ENCODE data around the gene BUB1. TPM values are rescaled to one million over a fixed set of nuclear protein-coding genes. Genes with fewer than 3 reads are reported as not detected.

The BUB1 gene
- total RNA-seq, 1 experiment from 2014 or later: 80.2 TPM

GRCh38 chr2:110679865-110680264 is 2.0 kb upstream of the BUB1 start:
- ChIA-PET CTCF (interaction anchor here (0.6 kb wide), 1 partner anchor 34 kb away, joined by 3 read pairs; no protein-coding TSS in a partner anchor), RAD21 (ENCODE audit: low non-redundant PET in 1 of 2, low total read pairs in 2 of 2, uncharacterized antibody in 2 of 2, unreplicated experiment in 2 of 2) (no interaction called here), POLR2A (no interaction called here)
- Histone ChIP-seq H3K4me3 (replicated peaks in 1 of 2; ENCODE audit: low read depth in 1 of 2, low read length in 2 of 2) (no peak overlapping the region), H3K4me1 (ENCODE audit: control insufficient read depth in 1 of 2, insufficient read depth in 2 of 2, low read length in 2 of 2) (peaks cover 20 to 30% of the 10 kb centered on the region in 2 experiments), H3K4me2 (ENCODE audit: low read length) (no peak overlapping the region), H3K27ac (ENCODE audit: low read depth, low read length) (no peak overlapping the region), H3K9me2 (ENCODE audit: insufficient read depth) (no peaks in the 10 kb centered on the region), H3K79me2 (ENCODE audit: insufficient read depth, low read length) (peaks cover 30% of the 10 kb centered on the region), H3K9ac (ENCODE audit: low read length) (no peak overlapping the region), H3K9me3 (ENCODE audit: control insufficient read depth in 1 of 2, insufficient read depth in 1 of 2, low read depth in 1 of 2, low read length in 2 of 2) (no peaks in the 10 kb centered on the region), H3K36me3 (ENCODE audit: control insufficient read depth in 1 of 2, insufficient read depth in 2 of 2, low read length in 2 of 2) (no peaks in the 10 kb centered on the region), H2AFZ (ENCODE audit: low read depth, low read length, poor library complexity, severe bottlenecking) (no peak overlapping the region), H4K20me1 (ENCODE audit: insufficient read depth) (no peaks in the 10 kb centered on the region; the same call in 1 of the 2 replicates), H3K27me3 (ENCODE audit: insufficient read depth, low read length) (no peaks in the 10 kb centered on the region)
- TF ChIP-seq EZH2 (IDR thresholded peaks at IDR 0.05) (no peak), CEBPB (IDR thresholded peaks at IDR 0.05; ENCODE audit: low read depth) (no peak), ZFX (IDR thresholded peaks at IDR 0.05) (no peak), JUND (IDR thresholded peaks at IDR 0.05) (no peak), SIN3A (IDR thresholded peaks at IDR 0.05; ENCODE audit: low read depth) (no peak), ELF1 (IDR thresholded peaks at IDR 0.05; ENCODE audit: borderline replicate concordance, low read depth) (no peak), POLR2A (IDR thresholded peaks at IDR 0.05; ENCODE audit: borderline replicate concordance, extremely low read depth, insufficient read depth, insufficient read length) (no peak), TCF7L2 (IDR thresholded peaks at IDR 0.05; ENCODE audit: borderline replicate concordance, extremely low read depth, insufficient read depth, insufficient read length) (no peak), YY1 (IDR thresholded peaks at IDR 0.05; ENCODE audit: extremely low read depth, insufficient replicate concordance, low read depth, low read length) (no peak)
- intact Hi-C loops (cut with micrococcal nuclease): loop anchor here (5.0 kb wide), 2 partner anchors 52 to 437 kb away; partner anchors contain the start of gene ACOXL
- no peak for DNase-seq (ENCODE audit: low read depth, low spot score)
- no peak for ATAC-seq
- BruUV-seq (replicated peaks): no TSS peak

GRCh38 chr2:110679337-110679707 is 1.5 kb upstream of the BUB1 start:
- Histone ChIP-seq H3K4me1 (ENCODE audit: control insufficient read depth in 1 of 2, insufficient read depth in 2 of 2, low read length in 2 of 2) (peaks cover 24 to 34% of the 10 kb centered on the region in 2 experiments), H3K4me3 (replicated peaks in 1 of 2; ENCODE audit: low read depth in 1 of 2, low read length in 2 of 2) (peak overlapping the region; percentile 68 to 98; a peak in 3 of 4 replicates), H3K79me2 (ENCODE audit: insufficient read depth, low read length) (peaks cover 35% of the 10 kb centered on the region), H2AFZ (ENCODE audit: low read depth, low read length, poor library complexity, severe bottlenecking) (no peak overlapping the region), H3K27me3 (ENCODE audit: insufficient read depth, low read length) (no peaks in the 10 kb centered on the region), H4K20me1 (ENCODE audit: insufficient read depth) (no peaks in the 10 kb centered on the region; the same call in 1 of the 2 replicates), H3K4me2 (ENCODE audit: low read length) (peak overlapping the region; percentile 94), H3K9ac (ENCODE audit: low read length) (0 out of 2 replicates have a peak overlapping the region, but pooled peaks have one; percentile 80), H3K9me2 (ENCODE audit: insufficient read depth) (no peaks in the 10 kb centered on the region), H3K36me3 (ENCODE audit: control insufficient read depth in 1 of 2, insufficient read depth in 2 of 2, low read length in 2 of 2) (no peaks in the 10 kb centered on the region), H3K27ac (ENCODE audit: low read depth, low read length) (no peak overlapping the region; the same call in 1 of the 2 replicates), H3K9me3 (ENCODE audit: control insufficient read depth in 1 of 2, insufficient read depth in 1 of 2, low read depth in 1 of 2, low read length in 2 of 2) (no peaks in the 10 kb centered on the region)
- ATAC-seq: no peak
- RAD21 ChIA-PET (ENCODE audit: low non-redundant PET in 1 of 2, low total read pairs in 2 of 2, uncharacterized antibody in 2 of 2, unreplicated experiment in 2 of 2): no interaction called here
- BruUV-seq (replicated peaks): no TSS peak
- 0 out of 2 replicates have a peak, but pooled peaks have one; percentile 3 for TF ChIP-seq RAD21 (IDR thresholded peaks at IDR 0.05; ENCODE audit: low read depth)
- no peak; a peak in 1 of 6 replicates for TF ChIP-seq CTCF (IDR thresholded peaks at IDR 0.05 in 2 of 3, conservative IDR thresholded peaks at IDR 0.05 in 1 of 3; ENCODE audit: borderline replicate concordance in 1 of 3, insufficient read depth in 1 of 3, low read depth in 2 of 3, low read length in 2 of 3)
- TF ChIP-seq SIN3A (IDR thresholded peaks at IDR 0.05; ENCODE audit: low read depth): no peak
- TF ChIP-seq JUND (IDR thresholded peaks at IDR 0.05): no peak
- no peak for TF ChIP-seq SP1 (IDR thresholded peaks at IDR 0.05; ENCODE audit: low read depth)
- CTCF ChIA-PET: interaction anchor here (0.6 to 1.6 kb wide), 3 partner anchors 9 to 76 kb away, joined by 3 to 6 read pairs (median 4); no protein-coding TSS in a partner anchor
- intact Hi-C loops (cut with micrococcal nuclease): loop anchor here (5.0 kb wide), 2 partner anchors 53 to 438 kb away; partner anchors contain the start of gene ACOXL
- POLR2A ChIA-PET: no interaction called here
- DNase-seq (ENCODE audit: low read depth, low spot score): no peak
